ENCODE results near the gene FEM1C. TPM values are rescaled to one million over a fixed set of nuclear protein-coding genes. Genes with fewer than 3 reads are reported as not detected.
A peak's percentile ranks its signal among the peaks of the same experiment; 100 is the strongest.

The FEM1C gene
- total and polyA plus RNA-seq, 9 of the 15 experiments (the other 6 are each of a cell fraction or from before 2014, with no cell fraction given): 1.4 to 9.3 (median 4.3) TPM

GRCh38 chr5:115545351-115545882 is 842 bp upstream of the FEM1C start (continued):
- TF ChIP-seq WHSC1 (IDR thresholded peaks at IDR 0.05; ENCODE audit: low read length) (no peak), MYBL2 (IDR thresholded peaks at IDR 0.05; ENCODE audit: low read depth) (0 out of 2 replicates have a peak, but pooled peaks have one; percentile 31), MYBL2 (CRISPR knock-in tag; IDR thresholded peaks at IDR 0.05; ENCODE audit: borderline replicate concordance) (no peak), SLC30A9 (CRISPR knock-in tag; IDR thresholded peaks at IDR 0.05) (no peak), ZNF778 (CRISPR knock-in tag; IDR thresholded peaks at IDR 0.05) (no peak), FOXK2 (conservative IDR thresholded peaks at IDR 0.05 in 1 of 2, IDR thresholded peaks at IDR 0.05 in 1 of 2; ENCODE audit: low read depth in 2 of 2) (0 out of 4 replicates have a peak, but pooled peaks of 1 of the 2 experiments have one; percentile 14), ATF7 (IDR thresholded peaks at IDR 0.05) (no peak), ZNF347 (CRISPR knock-in tag; IDR thresholded peaks at IDR 0.05; ENCODE audit: low read depth) (no peak), CBX1 (IDR thresholded peaks at IDR 0.05; ENCODE audit: low read depth) (no peak; the same call in 1 of the 2 replicates), E2F3 (CRISPR knock-in tag; IDR thresholded peaks at IDR 0.05) (no peak)
- TF ChIP-seq, protein P1, sequence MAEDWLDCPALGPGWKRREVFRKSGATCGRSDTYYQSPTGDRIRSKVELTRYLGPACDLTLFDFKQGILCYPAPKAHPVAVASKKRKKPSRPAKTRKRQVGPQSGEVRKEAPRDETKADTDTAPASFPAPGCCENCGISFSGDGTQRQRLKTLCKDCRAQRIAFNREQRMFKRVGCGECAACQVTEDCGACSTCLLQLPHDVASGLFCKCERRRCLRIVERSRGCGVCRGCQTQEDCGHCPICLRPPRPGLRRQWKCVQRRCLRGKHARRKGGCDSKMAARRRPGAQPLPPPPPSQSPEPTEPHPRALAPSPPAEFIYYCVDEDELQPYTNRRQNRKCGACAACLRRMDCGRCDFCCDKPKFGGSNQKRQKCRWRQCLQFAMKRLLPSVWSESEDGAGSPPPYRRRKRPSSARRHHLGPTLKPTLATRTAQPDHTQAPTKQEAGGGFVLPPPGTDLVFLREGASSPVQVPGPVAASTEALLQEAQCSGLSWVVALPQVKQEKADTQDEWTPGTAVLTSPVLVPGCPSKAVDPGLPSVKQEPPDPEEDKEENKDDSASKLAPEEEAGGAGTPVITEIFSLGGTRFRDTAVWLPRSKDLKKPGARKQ (CRISPR knock-in tag; IDR thresholded peaks at IDR 0.05): 0 out of 2 replicates have a peak, but pooled peaks have one; percentile 1
- TF ChIP-seq, protein P2, sequence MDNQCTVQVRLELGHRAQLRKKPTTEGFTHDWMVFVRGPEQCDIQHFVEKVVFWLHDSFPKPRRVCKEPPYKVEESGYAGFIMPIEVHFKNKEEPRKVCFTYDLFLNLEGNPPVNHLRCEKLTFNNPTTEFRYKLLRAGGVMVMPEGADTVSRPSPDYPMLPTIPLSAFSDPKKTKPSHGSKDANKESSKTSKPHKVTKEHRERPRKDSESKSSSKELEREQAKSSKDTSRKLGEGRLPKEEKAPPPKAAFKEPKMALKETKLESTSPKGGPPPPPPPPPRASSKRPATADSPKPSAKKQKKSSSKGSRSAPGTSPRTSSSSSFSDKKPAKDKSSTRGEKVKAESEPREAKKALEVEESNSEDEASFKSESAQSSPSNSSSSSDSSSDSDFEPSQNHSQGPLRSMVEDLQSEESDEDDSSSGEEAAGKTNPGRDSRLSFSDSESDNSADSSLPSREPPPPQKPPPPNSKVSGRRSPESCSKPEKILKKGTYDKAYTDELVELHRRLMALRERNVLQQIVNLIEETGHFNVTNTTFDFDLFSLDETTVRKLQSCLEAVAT (IDR thresholded peaks at IDR 0.05): no peak
- TF ChIP-seq, protein P3, sequence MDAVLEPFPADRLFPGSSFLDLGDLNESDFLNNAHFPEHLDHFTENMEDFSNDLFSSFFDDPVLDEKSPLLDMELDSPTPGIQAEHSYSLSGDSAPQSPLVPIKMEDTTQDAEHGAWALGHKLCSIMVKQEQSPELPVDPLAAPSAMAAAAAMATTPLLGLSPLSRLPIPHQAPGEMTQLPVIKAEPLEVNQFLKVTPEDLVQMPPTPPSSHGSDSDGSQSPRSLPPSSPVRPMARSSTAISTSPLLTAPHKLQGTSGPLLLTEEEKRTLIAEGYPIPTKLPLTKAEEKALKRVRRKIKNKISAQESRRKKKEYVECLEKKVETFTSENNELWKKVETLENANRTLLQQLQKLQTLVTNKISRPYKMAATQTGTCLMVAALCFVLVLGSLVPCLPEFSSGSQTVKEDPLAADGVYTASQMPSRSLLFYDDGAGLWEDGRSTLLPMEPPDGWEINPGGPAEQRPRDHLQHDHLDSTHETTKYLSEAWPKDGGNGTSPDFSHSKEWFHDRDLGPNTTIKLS (IDR thresholded peaks at IDR 0.05; ENCODE audit: borderline replicate concordance, low read depth): 0 out of 2 replicates have a peak, but pooled peaks have one; percentile 10
